Panc1 (cell line): Measurements from ENCODE around the gene SST. TPM values are rescaled to one million over a fixed set of nuclear protein-coding genes. Genes with fewer than 3 reads are reported as not detected.
"Not testable (repeated sequence)": the region's sequence is repeated elsewhere in the genome, so short reads cannot be mapped to it uniquely, and the experiment has no call there.

Experiments used
- ATAC-seq: fragments of 200-7000 bp; cut with Tn5 transposase; 2 replicates; pipeline ENCODE4 v1.9.1; 2020; ENCODE audit warnings: mild to moderate bottlenecking, moderate library complexity
- BruUV-seq: library from RNA; stranded (reverse); fragments of 400-500 nt; replicated peaks from 2 replicates; lab custom pipeline; 2021; lab: Mats Ljungman, UMichigan
- CTCF ChIA-PET: fragments of 300-600 bp; sonication (Branson Sonifier 250); formaldehyde crosslinking; loops from one replicate; lab custom pipeline; 2022; ENCODE audit warnings: antibody characterized with exemption; lab: Charles Lee
- POLR2A ChIA-PET: fragments of 300-600 bp; sonication (Branson Sonifier 250); formaldehyde crosslinking; loops from one replicate; lab custom pipeline; 2022; ENCODE audit warnings: antibody characterized with exemption; lab: Charles Lee
- DNase-seq: peaks from one replicate; pipeline ENCODE4 v3.0.0-alpha.2; 2010; ENCODE audit warnings: low read depth, low spot score
- H3K27ac ChIP-seq: 2 replicates; pipeline ENCODE4 v1.5.1; 2011; ENCODE audit warnings: mild to moderate bottlenecking, low read length, inconsistent platforms
- H3K27me3 ChIP-seq: fragments of 200-500 bp; sonication (Bioruptor generic); 2 replicates; pipeline ENCODE4 v1.6.0; 2014; ENCODE audit warnings: low read length, inconsistent platforms; ENCODE audit not compliant: control insufficient read depth, insufficient read depth
- H3K36me3 ChIP-seq: fragments of 200-500 bp; sonication (Bioruptor generic); 2 replicates; pipeline ENCODE4 v1.5.1; 2014; ENCODE audit warnings: inconsistent platforms, mild to moderate bottlenecking, low read length, moderate library complexity; ENCODE audit not compliant: control insufficient read depth, insufficient read depth
- H3K4me1 ChIP-seq: 2 replicates; pipeline ENCODE4 v1.5.1; 2011; ENCODE audit warnings: inconsistent platforms, mild to moderate bottlenecking, low read length, moderate library complexity; ENCODE audit not compliant: control insufficient read depth, insufficient read depth
- H3K4me3 ChIP-seq, 2 experiments: 2 replicates each; pipeline ENCODE4 v1.5.1; 2011 to 2012; ENCODE audit warnings: low read depth in 2 of 2, low read length in 2 of 2, mild to moderate bottlenecking in 2 of 2, inconsistent platforms in 1 of 2, moderate library complexity in 1 of 2
- H3K9me3 ChIP-seq: fragments of 200-500 bp; sonication (Bioruptor generic); 2 replicates; pipeline ENCODE4 v1.5.1; 2014; ENCODE audit warnings: low read depth, mild to moderate bottlenecking, inconsistent platforms, low read length, moderate library complexity; ENCODE audit not compliant: control insufficient read depth, insufficient read depth
- CTCF ChIP-seq: fragments of 450-650 bp; IDR thresholded peaks from 2 replicates; pipeline ENCODE4 v1.5.1; 2017; ENCODE audit warnings: mild to moderate bottlenecking
- POLR2AphosphoS5 ChIP-seq: IDR thresholded peaks from 2 replicates; pipeline ENCODE4 v1.6.1; 2012; ENCODE audit warnings: mild to moderate bottlenecking, low read depth, low read length, moderate library complexity
- REST ChIP-seq, 2 experiments: IDR thresholded peaks; 2 replicates each; pipeline ENCODE4 v1.6.1; 2011 to 2012; ENCODE audit warnings: low read depth in 2 of 2, control low read depth in 1 of 2, low read length in 1 of 2, mild to moderate bottlenecking in 1 of 2, moderate library complexity in 1 of 2; ENCODE audit not compliant: insufficient read depth in 1 of 2
- SIN3A ChIP-seq: IDR thresholded peaks from 2 replicates; pipeline ENCODE4 v1.6.1; 2012; ENCODE audit warnings: low read depth, mild to moderate bottlenecking, low read length, moderate library complexity, borderline replicate concordance; ENCODE audit not compliant: insufficient read depth
- TCF7L2 ChIP-seq: IDR thresholded peaks from 2 replicates; pipeline ENCODE4 v1.6.1; 2011; ENCODE audit warnings: mild to moderate bottlenecking, low read depth, low read length, inconsistent platforms
- in situ Hi-C: cut with HindIII; loops from 2 replicates; pipeline ENCODE4 v1.10.0; 2016; ENCODE audit warnings: low sequenced_read_pairs, low pct_unique_long_range_greater_than_20kb
- intact Hi-C: fragments of 100-400 bp; cut with micrococcal nuclease; formaldehyde crosslinking; loops from one replicate; pipeline ENCODE4 v1.10.0; 2022; ENCODE audit not compliant: unreplicated experiment
- total RNA-seq: library from RNA; stranded (reverse); gene quantifications from one replicate; pipeline ENCODE4 v1.2.1, GENCODE V29; 2021; ENCODE audit not compliant: unreplicated experiment

SST gene
- total RNA-seq, 1 experiment from 2014 or later = not detected

- Histone ChIP-seq H3K27ac (no peak overlapping the region), H3K9me3 (no peaks in the 10 kb centered on the region), H3K27me3 (peaks cover 2% of the 10 kb centered on the region; the same call in 1 of the 2 replicates), H3K4me3 (no peak overlapping the region), H3K36me3 (no peaks in the 10 kb centered on the region), H3K4me1 (no peaks in the 10 kb centered on the region)
- BruUV-seq = no TSS peak
- ChIA-PET CTCF (no interaction called here), POLR2A (no interaction called here)
- in situ Hi-C loops (no loop called here), intact Hi-C loops (no loop called here)
- no peak for ATAC-seq
- TF ChIP-seq SIN3A (no peak), POLR2AphosphoS5 (no peak)
- DNase-seq = no peak
Measured at GRCh38 chr3:187648177-187648576, 22.0 kb downstream of the SST start.

- DNase-seq (no peak), ATAC-seq (no peak)
- in situ Hi-C loops = no loop called here
- CTCF ChIA-PET = no interaction called here
- intact Hi-C loops = no loop called here
- BruUV-seq = no TSS peak
- Histone ChIP-seq H3K27me3 (peaks cover 2% of the 10 kb centered on the region; the same call in 1 of the 2 replicates), H3K36me3 (no peaks in the 10 kb centered on the region), H3K4me3 (no peak overlapping the region), H3K27ac (no peak overlapping the region), H3K9me3 (no peaks in the 10 kb centered on the region), H3K4me1 (no peaks in the 10 kb centered on the region)
- POLR2A ChIA-PET = no interaction called here
- TF ChIP-seq REST (IDR thresholded peaks at IDR 0.05; ENCODE audit: insufficient read depth in 1 of 2, low read depth in 2 of 2, low read length in 1 of 2) (no peak), SIN3A (no peak), CTCF (no peak), POLR2AphosphoS5 (no peak), TCF7L2 (no peak)
Measured at GRCh38 chr3:187646906-187647660, 23.1 kb downstream of the SST start.

GRCh38 chr3:187645379-187645778 lies 24.8 kb downstream of the SST start:
- H3K27me3 ChIP-seq, H3K27ac ChIP-seq, H3K4me1 ChIP-seq, POLR2A ChIA-PET, H3K36me3 ChIP-seq, in situ Hi-C loops, DNase-seq, ATAC-seq, CTCF ChIA-PET, H3K4me3 ChIP-seq, BruUV-seq, H3K9me3 ChIP-seq, intact Hi-C loops: not testable (repeated sequence)
